HG02852 (cell line): Measurements from ENCODE around the gene SLC2A9.

ENCODE experiments used
- ATAC-seq: cut with Tn5 transposase; IDR thresholded peaks from one replicate; pipeline ENCODE4 v1.9.1; 2021; ENCODE audit warnings: mild to moderate bottlenecking, moderate library complexity; ENCODE audit not compliant: unreplicated experiment

The SLC2A9 gene

DNA sequence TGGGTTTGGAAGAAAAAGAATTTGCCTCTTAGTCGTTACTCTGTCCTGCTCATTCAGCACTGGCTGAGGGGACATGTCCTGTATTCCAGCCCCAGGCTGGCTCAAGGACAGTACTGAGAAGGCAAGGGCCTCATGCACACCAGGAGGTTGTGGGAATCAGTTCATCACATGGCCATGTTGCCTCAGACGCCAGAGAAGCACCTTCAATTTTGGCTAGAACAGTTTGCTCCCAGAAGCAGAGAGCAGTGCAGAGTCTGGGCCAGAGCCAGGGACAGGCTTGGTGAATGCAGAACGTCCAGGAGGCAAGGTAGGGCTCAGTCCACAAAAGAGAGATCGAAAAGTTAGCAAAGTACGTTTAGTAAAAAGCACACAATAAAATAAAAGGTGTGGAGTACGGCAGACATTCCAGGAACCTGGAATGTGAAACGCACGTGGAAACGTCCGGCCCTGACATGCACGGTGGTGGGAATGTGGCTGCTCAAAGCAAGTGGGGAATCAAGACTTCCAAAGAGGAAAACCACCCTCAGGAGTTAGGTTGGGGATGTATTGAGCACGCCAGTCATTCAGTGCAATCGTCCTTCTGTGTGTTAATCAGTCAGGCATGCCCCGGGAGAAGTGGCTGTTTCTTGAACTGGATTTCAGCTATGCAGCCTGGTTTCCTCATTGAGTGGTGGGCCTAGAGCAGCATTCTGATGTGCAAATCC, 1.2 kb upstream of the SLC2A9 start:
- ATAC-seq = no peak

DNA sequence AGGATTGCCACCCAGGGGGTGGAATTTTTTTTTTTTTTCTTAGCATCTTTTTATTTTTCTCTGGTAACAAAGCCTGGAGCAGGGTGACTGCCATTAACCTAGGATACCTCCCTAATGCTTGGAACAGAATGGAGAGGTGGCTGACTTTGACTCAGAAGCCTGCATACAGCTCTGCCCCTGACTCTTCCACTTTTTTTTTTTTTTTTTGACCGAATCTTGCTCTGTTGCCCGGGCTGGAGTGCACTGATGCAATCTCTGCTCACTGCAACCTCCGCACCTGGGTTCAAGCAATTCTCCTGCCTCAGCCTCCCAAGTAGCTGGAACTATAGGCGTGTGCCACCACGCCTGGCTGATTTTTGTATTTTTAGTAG, 341 bp upstream of the SLC2A9 start:
- ATAC-seq = no peak

- ATAC-seq = no peak
Measured at GRCh38 chr4:10020106-10020505, 1.2 kb downstream of the SLC2A9 start.

DNA sequence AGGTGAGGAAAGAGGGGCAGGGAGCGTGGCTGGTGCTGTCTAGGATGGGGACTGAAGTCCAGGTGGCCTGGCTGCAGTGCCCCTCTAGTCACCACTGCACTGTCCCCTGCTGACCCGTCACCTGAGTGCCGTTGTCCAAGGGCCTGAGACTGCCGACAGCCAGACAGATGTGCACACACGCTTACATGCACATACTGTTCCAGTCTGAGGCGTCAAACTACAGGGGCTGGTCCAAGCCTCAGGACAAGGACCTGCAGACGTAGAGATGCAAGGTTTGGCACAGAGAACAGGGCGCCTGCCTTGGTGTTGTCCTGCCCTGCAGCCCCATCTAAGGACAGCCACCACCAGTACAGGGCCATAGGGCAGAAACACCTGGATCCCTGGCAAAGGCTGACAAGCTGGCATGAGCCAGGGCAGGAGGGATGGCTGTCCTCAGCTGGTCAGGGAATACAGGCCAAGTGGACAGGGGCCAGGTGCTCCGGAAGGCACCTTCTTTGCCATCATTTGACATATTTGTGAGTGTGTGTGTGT, 1.7 kb downstream of the SLC2A9 start:
- no peak for ATAC-seq

GRCh38 chr4:10018818-10019461, 2.4 kb downstream of the SLC2A9 start:
- ATAC-seq = peak; percentile 97

DNA sequence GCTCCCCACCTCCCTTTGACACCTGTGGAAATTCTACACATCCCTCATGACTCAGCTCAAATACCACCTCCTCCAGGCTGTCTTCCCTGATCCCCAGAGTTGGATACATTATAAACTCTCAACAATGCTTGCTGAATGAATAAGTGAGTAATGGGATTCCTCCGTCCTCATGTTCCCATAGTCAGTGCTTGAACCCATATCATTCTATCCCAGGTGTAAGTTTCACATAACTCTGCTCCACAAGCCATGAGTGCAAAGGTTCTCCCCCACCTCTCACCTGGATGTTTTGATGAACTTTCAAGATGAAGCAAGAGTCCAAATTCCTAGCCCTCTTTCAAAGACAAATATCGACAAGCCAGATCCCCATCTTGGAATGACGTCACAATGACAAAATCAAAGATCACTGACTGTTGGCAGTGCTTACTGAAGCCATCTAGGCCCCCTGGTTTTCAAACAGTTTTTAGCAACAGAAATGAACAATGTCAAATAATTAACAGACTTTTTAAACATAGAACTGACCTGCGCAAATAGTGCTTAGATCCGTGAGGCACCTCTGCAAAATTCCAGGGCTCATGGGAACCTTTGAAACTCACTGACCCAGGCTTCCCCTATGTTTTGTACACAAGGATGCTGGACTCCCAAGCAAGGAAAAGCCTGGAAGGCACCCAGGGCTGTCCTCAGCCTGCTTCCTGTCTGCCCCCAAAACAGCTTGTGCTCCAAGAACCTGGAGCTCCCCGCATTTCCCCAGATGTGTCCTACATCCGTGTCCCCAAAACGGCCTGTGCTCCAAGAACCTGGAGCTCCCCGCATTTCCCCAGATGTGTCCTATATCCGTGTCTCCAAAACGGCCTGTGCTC, 4.0 kb downstream of the SLC2A9 start:
- ATAC-seq = no peak

DNA sequence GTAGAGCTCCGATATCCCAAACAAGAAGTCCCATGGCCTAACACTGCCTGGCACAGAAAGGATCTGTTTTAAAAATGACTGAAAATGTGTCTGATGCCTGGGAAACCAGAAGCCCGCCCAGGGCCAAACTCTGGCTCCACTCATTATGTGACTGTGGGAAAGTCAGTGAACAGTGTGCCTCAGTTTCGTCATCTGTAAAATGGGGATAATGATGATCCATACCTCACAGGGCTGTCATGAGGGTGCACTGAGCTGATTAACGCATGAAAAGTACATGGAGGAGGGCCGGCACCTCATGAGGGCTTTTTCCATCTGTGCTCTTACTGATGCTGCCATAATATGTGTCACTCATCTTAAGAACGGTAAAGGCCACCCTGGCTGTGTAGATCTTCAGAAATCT, 5.1 kb downstream of the SLC2A9 start:
- ATAC-seq = no peak

- ATAC-seq = no peak
Measured at GRCh38 chr4:10015140-10015753, 6.0 kb downstream of the SLC2A9 start.

DNA sequence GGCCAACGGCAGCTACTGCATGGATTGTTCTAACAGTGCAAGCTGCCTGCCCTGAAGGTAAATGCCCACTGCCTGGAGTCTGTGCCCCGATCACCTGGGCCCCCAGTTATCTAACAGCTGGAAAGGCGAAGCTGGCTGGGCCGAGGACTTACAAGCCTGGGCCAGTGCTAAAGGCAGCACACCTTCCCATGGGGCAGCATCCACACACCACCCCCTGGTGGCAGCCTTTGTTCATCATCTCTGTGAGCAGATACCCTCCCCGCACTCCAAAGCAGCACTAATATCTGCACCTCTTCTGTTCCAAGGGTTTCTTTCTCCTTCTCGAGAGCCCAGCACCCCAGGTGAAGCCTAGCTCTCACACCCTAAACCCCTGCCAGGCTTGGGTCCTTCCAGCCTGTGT, 7.6 kb downstream of the SLC2A9 start:
- ATAC-seq = peak; percentile 67

DNA sequence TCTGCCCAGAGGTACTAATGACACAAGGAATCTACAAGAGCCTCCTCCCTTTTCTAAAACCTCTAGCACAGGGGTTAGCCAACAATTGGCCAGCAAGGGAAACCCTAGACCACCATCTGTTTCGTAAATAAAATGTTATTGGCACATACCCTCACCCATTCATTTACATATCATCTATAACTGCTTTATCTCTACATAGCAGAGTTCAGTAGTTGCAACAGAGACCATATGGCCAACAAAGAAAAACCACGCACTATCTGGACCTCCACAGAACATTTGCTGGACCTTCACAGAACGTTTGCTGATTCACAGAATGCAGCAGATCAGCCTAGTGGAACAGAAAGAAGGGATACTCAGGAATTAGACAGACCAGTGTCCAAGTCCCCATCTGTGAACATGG, 9.4 kb downstream of the SLC2A9 start:
- no peak for ATAC-seq

GRCh38 chr4:10011277-10011676, 10.0 kb downstream of the SLC2A9 start:
- no peak for ATAC-seq

DNA sequence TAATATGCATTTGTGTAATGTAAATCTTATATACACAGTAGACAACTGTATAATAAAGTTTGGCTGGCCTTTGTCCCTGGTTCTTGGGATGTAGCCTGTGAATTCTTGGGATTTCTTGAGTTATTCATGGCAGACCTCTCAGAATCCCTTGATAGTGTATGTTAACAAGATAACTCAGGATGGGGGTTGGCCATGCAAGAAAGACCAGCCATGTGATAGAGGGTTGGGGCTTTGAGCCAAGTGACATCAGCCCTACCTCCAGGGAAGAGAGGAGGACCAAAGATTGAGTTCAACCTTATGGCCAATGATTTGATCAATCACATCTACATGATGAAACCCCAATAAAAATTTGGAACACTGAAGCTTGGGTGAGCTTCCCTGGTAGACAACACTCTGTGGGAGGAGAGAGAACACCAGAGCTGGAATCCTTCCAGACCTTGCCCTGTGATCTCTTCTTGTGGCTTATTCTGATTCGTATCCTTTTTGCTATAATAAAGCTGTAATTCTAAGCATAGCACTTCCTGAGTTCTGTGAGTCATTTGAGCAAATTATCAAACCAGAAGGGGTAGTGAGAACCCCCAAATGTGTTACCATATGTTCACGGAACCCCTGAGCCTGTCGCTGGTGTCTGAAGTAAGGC, 11.3 kb downstream of the SLC2A9 start:
- ATAC-seq = no peak

DNA sequence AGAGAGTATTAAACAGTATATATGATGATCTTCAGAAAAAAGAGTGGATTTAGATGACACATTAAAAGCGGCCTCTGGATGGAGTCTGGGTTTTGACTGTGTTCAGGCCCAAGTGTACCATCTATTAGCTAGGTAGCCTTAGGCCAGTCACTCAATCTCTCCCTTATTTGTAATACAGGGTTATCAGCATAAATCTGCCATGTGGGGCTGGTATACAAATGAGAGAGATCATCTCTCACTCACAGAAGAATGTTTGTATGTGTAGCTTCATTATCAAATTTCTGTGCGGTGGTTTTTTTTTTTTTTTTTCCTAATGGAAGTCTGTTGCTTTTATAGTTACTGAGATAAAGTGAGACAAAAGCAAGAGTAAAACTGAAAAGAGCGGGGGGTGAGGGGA, 12.7 kb downstream of the SLC2A9 start:
- ATAC-seq = no peak

- peak; percentile 61 for ATAC-seq
Measured at GRCh38 chr4:10007793-10008608, 13.3 kb downstream of the SLC2A9 start.

GRCh38 chr4:10007436-10007740, 13.9 kb downstream of the SLC2A9 start:
- peak; percentile 52 for ATAC-seq

GRCh38 chr4:10006601-10007435, 14.5 kb downstream of the SLC2A9 start:
- peak; percentile 8 for ATAC-seq

GRCh38 chr4:10006231-10006600, 15.1 kb downstream of the SLC2A9 start:
- ATAC-seq = peak; percentile 34

GRCh38 chr4:10005632-10006031, 15.7 kb downstream of the SLC2A9 start:
- no peak for ATAC-seq

DNA sequence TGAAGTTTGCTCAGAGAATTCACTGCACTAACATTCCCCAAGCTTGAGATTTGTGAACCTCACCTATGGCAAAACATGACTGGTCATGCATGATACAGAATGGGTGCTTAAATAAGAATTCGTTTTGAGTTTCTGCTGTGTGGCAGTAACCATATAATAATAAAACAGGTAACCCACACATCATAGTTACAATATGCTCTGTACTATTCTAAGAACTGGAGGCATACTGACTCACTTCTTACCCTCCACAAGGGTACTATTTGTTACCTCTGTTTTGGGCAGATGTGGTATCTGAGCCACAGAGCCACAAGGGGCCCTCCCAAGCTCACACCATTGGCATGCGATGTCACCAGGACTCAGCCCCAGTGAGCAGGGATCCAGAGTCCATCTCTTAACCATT, 17.6 kb downstream of the SLC2A9 start:
- ATAC-seq = no peak
